BE2C (cell line): ENCODE results near the gene TOB2.

Experiments
- DNase-seq: peaks from one replicate; pipeline ENCODE4 v3.0.0-alpha.2; 2020
- H3K27me3 ChIP-seq: fragments of 250-450 bp; sonication (Bioruptor Pico); 2 replicates; pipeline ENCODE4 v1.5.1; 2020; ENCODE audit warnings: mild to moderate bottlenecking
- H3K36me3 ChIP-seq: fragments of 250-450 bp; sonication (Bioruptor Pico); 2 replicates; pipeline ENCODE4 v1.5.1; 2020; ENCODE audit warnings: mild to moderate bottlenecking
- H3K4me1 ChIP-seq: fragments of 250-450 bp; sonication (Bioruptor Pico); 2 replicates; pipeline ENCODE4 v1.5.1; 2020
- H3K4me3 ChIP-seq: 2 replicates; pipeline ENCODE4 v1.5.1; 2011; ENCODE audit warnings: low read depth, low read length
- H3K9me3 ChIP-seq: fragments of 250-450 bp; sonication (Bioruptor Pico); 2 replicates; pipeline ENCODE4 v1.5.1; 2020
- CTCF ChIP-seq: IDR thresholded peaks from 2 replicates; pipeline ENCODE4 v1.5.1; 2012; ENCODE audit warnings: mild to moderate bottlenecking, low read depth, low read length

TOB2 gene

GRCh38 chr22:41479671-41480396, 33.2 kb upstream of the TOB2 start:
- no peaks in the 10 kb centered on the region for H3K9me3 ChIP-seq
- no peaks in the 10 kb centered on the region for H3K4me1 ChIP-seq
- no peak for DNase-seq
- no peaks in the 10 kb centered on the region for H3K27me3 ChIP-seq
- TF ChIP-seq CTCF = no peak
- no peaks in the 10 kb centered on the region; the same call in 1 of the 2 replicates for H3K36me3 ChIP-seq
- no peak overlapping the region for H3K4me3 ChIP-seq

- DNase-seq = peak; percentile 19
- no peak overlapping the region for H3K4me3 ChIP-seq
- H3K36me3 ChIP-seq = no peaks in the 10 kb centered on the region; the same call in 1 of the 2 replicates
- no peaks in the 10 kb centered on the region for H3K9me3 ChIP-seq
- no peaks in the 10 kb centered on the region for H3K4me1 ChIP-seq
- H3K27me3 ChIP-seq = no peaks in the 10 kb centered on the region
- TF ChIP-seq CTCF = no peak
These were observed 32.4 kb upstream of the TOB2 start for GRCh38 chr22:41478891-41479521.

DNA sequence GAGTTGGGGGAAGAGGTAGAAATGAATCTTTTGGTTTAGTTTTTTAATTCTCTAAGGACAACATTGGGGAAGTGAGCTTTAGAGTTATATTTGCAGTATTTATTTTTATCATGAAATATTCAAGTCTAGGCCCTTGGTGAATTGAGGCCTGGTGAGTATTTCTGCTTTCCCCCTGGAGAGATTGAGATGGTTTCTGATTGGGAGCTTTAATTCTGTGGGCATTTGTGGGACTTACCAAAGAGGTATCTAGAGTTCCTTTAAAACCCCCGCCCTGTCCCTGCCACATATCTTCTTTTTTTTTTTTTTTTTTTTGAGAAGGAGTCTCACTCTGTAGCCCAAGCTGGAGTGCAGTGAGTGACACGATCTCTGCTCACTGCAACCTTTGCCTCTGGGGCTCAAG, 31.9 kb upstream of the TOB2 start:
- no peak for TF ChIP-seq CTCF
- H3K9me3 ChIP-seq = no peaks in the 10 kb centered on the region
- H3K4me3 ChIP-seq = no peak overlapping the region
- DNase-seq = no peak
- no peaks in the 10 kb centered on the region for H3K27me3 ChIP-seq
- H3K36me3 ChIP-seq = no peaks in the 10 kb centered on the region; the same call in 1 of the 2 replicates
- H3K4me1 ChIP-seq = no peaks in the 10 kb centered on the region

GRCh38 chr22:41474872-41475451, 28.4 kb upstream of the TOB2 start:
- no peak for TF ChIP-seq CTCF
- peaks cover 1% of the 10 kb centered on the region; the same call in 1 of the 2 replicates for H3K4me1 ChIP-seq

GRCh38 chr22:41471568-41471967, 25.0 kb upstream of the TOB2 start:
- H3K4me3 ChIP-seq = no peak overlapping the region

More at GRCh38 chr22:41474872-41475451, 28.4 kb upstream of the TOB2 start:
- H3K36me3 ChIP-seq = peaks cover 18% of the 10 kb centered on the region
- no peaks in the 10 kb centered on the region for H3K27me3 ChIP-seq
- DNase-seq = no peak
- no peak overlapping the region for H3K4me3 ChIP-seq
- no peaks in the 10 kb centered on the region for H3K9me3 ChIP-seq

More at GRCh38 chr22:41471568-41471967, 25.0 kb upstream of the TOB2 start:
- H3K4me1 ChIP-seq = peaks cover 3% of the 10 kb centered on the region; the same call in 1 of the 2 replicates
- H3K27me3 ChIP-seq = no peaks in the 10 kb centered on the region
- peaks cover 29% of the 10 kb centered on the region for H3K36me3 ChIP-seq
- DNase-seq = no peak
- no peak for TF ChIP-seq CTCF
- no peaks in the 10 kb centered on the region for H3K9me3 ChIP-seq
